GM12865 (cell line): ENCODE measurements around the gene DNAAF5.
"Not testable (repeated sequence)": the region's sequence is repeated elsewhere in the genome, so short reads cannot be mapped to it uniquely, and the experiment has no call there.

ENCODE experiments used
- DNase-seq: peaks from one replicate; pipeline ENCODE4 v3.0.0; 2010; ENCODE audit warnings: low read depth
- H3K4me3 ChIP-seq: 2 replicates; pipeline ENCODE4 v1.5.1; 2011; ENCODE audit warnings: mild to moderate bottlenecking, low read depth, low read length, control low read depth
- CTCF ChIP-seq: IDR thresholded peaks from 2 replicates; pipeline ENCODE4 v1.5.1; 2011; ENCODE audit warnings: low read length, control low read depth, low read depth, inconsistent platforms; ENCODE audit not compliant: insufficient read depth; ENCODE audit errors: missing control alignments

Gene DNAAF5

GRCh38 chr7:741850-742249, 15.4 kb downstream of the DNAAF5 start:
- no peak for DNase-seq
- TF ChIP-seq CTCF = no peak
- no peak overlapping the region for H3K4me3 ChIP-seq

- TF ChIP-seq CTCF = no peak
- no peak for DNase-seq
- H3K4me3 ChIP-seq = no peak overlapping the region
Observed at GRCh38 chr7:742791-743190, 16.3 kb downstream of the DNAAF5 start.

GRCh38 chr7:743341-744127, 17.0 kb downstream of the DNAAF5 start:
- H3K4me3 ChIP-seq, DNase-seq: not testable (repeated sequence)

GRCh38 chr7:744128-744520, 17.6 kb downstream of the DNAAF5 start:
- not testable (repeated sequence) for DNase-seq, H3K4me3 ChIP-seq

GRCh38 chr7:744854-745430, 18.4 kb downstream of the DNAAF5 start:
- DNase-seq = no peak
- TF ChIP-seq CTCF = no peak
- no peak overlapping the region for H3K4me3 ChIP-seq

- TF ChIP-seq CTCF = no peak
- no peak for DNase-seq
- no peak overlapping the region for H3K4me3 ChIP-seq
Observed at GRCh38 chr7:745431-746154, 19.1 kb downstream of the DNAAF5 start.

- no peak for DNase-seq
- no peak overlapping the region for H3K4me3 ChIP-seq
- no peak for TF ChIP-seq CTCF
Observed at GRCh38 chr7:746155-747061, 19.9 kb downstream of the DNAAF5 start.
